Activated CD4-positive, alpha-beta T cell treated with anti-CD3 and anti-CD28 coated beads for 48 hours (primary cell): Measurements from ENCODE around the gene ATP6V1F.

ENCODE experiments used
- DNase-seq: peaks from one replicate; pipeline ENCODE4 v3.0.0-alpha.2; 2020

The ATP6V1F gene

DNA sequence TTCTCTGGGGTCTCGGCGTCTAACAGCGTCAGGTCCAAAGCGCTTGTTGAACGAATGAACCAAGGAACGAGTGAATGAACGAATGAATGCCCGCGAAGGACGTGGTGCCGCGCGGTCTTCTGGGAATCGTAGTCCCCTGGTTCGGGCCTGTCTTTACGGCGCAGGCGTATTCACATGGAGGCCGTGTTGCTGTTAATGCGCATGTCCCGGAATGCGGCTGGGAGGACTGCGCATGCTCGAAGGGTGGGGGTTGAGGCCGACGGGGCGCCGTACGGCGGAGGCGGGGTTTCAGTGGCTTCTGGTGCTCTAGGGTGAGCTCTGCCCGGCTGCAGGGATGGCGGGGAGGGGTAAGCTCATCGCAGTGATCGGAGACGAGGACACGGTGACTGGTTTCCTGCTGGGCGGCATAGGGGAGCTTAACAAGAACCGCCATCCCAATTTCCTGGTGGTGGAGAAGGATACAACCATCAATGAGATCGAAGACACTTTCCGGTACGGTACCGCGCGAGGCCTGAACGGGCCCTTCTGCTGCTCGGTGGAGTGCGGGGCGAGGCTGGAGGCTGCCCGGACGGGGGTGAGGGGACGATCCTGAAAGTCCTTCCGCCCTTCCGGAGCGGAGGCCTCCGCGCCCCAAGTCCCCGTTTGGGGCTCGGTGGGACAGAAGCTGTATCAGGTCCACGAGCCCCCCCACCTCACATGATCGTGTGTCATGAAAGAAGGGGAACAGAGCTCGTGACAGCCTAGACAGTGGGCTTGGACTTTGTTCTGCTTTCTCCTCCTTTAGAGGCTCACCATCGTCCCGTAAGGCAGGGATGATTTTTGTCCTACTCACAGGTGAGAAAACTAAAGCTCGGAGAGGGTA is at the start of gene ATP6V1F:
Gene ATP6V1F, plus strand, starts transcription at position 286 of the 862 bp plus-strand sequence. Its CDS starts 49 bp downstream, at position 335.
- peak; percentile 99 for DNase-seq

GRCh38 chr7:128814499-128814898 is 48.2 kb upstream of the ATP6V1F start:
- DNase-seq = no peak

- no peak for DNase-seq
These were observed 47.2 kb upstream of the ATP6V1F start for GRCh38 chr7:128815289-128815942.

DNA sequence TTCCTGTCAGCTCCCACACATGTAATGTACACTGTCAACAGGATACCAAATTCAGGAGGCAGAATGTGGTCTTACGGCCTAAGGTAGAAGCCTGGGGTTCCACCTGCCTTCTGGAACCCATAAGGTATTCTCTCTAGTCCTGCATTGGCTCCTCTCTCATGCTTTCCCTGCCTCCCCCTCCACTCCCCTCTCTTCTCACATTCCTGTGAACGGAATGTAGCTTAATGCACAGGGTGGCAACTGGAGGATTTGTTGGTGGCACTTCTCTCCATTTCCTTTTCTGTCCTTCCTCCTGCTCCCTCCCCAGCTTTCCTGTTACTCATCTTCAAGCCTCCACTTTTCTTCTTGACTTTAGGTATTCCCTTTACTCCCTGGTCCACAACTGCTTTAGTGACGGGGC is 44.0 kb upstream of the ATP6V1F start:
- no peak for DNase-seq

- no peak for DNase-seq
These were observed 40.9 kb upstream of the ATP6V1F start for GRCh38 chr7:128821724-128822123.

- DNase-seq = no peak
These were observed 36.1 kb upstream of the ATP6V1F start for GRCh38 chr7:128826512-128826911.

- no peak for DNase-seq
These were observed 35.8 kb upstream of the ATP6V1F start for GRCh38 chr7:128826916-128827247.

DNA sequence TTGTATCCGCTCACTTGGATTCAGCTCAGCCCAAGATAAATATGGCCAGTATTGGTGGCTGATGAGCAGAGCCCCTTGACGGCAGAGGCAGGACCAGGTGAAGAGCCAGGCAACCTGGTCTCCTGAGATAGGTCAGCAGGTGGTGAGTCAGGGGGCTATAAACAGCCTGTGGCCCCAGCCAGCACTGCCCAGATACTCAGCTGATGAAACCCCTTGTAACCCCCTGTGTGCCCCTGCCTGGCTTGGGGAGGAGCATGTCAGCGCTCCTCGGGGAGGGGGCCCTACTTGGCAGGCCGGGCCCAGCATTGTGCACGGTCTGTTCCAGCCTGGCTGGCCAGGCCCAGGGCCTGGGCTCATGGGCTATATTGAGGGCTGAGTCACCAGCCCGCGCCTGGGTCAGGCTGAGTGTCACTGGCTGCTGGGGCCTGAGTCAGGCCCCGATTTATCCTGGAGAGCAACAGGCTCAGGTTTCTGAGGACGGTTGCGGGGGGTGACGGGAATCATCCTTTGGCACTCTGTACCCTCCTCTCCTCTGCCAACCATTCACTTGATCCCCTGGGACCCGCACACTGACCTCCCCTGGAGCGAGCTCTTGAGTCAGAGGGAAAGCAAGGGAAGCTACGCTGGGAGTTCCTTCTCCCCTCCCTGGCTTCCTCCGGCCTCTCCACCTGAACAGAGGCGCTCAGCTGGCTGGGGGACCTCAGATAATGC is 35.3 kb upstream of the ATP6V1F start:
- no peak for DNase-seq

DNA sequence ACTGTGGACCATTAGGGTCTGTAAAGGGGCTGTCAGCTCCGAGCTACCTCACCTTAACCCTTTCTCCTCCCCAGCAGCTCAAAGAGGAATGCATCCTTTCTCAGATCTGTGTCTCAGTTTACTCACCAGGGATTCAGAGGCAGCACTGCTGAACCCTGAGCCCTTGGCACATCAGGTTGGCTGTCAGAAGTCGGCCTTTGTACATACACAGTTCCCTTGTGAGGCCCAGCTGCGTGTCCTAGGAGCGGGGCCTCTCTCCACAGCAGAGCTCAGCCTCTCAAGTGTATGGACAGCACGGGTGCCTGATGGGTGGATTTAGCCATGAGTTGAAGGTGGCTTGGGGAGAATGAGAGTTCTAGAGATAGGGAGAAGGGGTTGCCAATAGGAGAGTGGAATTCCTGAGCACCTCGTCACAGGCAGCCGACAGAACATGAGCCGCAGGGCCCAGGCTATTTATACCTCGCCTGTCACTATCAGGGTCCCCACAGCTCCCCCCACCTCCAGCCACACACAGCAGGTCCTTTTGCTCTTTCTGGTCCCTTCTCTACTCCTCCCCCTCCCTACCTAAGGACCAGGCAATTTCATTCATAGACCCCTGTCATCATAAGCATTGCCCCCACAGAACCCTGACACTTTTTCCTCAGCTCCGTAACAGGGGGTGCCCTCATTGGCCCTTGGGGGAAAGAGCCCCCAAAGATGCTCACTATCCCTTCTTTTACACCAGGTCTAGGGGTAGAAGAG is 34.5 kb upstream of the ATP6V1F start:
- DNase-seq = no peak

DNA sequence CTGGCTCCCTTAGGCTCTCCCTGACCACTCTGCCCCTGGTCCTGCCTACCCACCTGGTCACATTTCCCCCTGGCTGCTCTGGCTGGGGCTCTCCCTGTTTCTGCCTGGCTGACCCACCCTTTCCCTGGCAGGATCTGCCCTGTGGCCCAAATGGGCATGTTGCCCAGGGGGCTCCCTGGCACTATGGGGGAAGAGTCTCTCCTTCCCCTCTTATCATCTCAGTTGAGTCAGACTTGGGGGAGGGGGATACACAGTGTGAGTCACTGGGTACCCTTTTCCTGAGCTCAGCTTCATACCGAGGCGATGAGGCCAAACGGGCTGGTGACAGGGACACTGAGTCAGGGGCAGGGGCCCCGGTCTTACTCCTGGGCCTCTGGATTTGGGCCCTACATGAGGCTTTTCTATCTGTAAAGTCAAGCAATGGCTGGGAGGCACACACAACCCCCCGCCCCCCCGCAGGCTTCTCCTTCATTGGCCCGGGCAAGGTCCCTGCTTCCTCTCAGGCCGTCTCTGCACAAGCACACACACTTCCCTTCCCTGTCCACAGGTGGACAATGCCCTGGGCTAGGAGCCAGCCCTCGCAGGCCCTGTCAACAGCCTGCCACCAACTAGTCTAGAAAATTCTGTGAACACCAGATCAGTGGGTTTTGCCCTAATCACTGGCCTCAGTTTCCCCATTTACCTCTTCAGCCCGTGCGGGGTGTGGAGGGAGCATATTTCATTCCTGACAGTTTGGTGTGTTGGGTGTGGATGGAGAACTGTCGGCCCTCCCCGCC is 33.1 kb upstream of the ATP6V1F start:
- no peak for DNase-seq

- DNase-seq = peak; percentile 46
These were observed 32.2 kb upstream of the ATP6V1F start, which contains the start of gene FLNC for GRCh38 chr7:128830231-128831177. Gene FLNC (plus strand): TSS chr7:128830406. CDS start chr7:128830638, 232 bp downstream.

GRCh38 chr7:128831178-128831993 is 31.3 kb upstream of the ATP6V1F start:
- no peak for DNase-seq

GRCh38 chr7:128831994-128832879 is 30.4 kb upstream of the ATP6V1F start:
- no peak for DNase-seq

DNA sequence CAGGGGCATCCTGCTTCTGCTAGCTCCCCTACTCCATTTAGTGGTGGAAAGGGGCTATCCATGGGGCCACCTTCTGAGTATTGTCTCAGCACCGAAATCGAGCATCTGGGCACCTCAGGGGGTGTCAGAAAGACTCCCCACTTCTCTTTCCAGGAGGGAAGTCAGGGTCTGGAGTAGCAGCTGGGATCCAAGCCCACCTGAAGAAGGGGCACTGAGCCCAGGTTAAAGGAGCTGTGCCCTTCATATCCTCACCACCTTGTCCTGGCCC is 29.8 kb upstream of the ATP6V1F start:
- DNase-seq = no peak

DNA sequence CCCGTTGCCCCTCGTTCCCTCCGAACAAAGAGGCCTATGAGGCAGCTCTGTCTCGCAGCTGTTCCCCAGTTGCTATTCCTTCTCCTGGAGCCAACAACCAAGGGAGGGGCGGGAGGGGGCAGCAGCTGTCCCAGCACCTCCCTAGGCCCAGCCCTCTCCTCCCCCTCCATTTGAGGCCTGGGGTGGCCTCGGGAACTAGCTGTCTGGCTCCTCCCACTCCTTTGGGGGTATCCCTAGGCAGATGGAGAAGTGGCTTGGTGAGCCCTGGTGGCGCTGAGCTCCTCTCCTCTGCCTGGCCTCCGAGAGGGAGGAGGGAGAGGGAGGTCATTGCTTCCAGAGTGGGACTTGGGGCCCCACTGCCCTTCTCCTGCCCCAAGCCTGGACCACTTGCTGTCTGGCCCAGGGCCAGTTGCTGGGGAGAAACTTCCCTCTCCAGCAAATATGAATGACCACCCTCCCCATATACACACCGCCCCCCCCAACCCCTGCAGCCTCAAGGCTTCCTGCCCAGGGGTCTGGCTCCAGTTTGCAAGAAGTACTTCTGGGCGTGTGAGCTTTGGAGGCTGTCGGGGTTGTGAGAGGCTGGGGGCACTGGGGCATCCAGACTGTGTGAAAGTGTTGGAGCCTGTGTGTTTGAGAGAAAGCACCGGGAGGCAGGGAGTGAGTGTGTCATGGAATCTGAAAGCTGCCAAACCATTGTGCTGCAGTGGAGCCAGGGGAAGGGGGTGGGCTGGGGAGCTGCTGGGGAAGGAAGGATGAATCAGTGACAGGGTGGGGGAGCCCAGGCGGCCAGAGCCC is 29.3 kb upstream of the ATP6V1F start:
- no peak for DNase-seq

DNA sequence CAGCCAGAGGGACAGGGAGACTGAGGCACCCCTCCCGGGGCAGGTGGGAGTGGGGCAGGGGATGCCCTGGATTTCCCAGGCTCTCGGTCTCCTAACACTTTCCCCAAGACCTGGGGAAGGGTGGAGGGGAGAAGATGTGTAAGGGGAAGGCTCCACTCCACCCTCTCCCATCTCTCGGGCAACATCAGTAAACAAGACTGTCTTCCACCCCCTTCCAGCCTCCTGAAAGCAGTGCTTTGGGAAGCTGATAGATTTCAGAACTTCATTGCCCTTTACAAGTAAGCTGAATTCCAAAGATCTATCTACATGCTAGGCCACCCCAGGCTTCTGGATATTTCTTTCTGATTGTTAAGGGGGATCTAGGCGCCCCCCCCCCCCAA is 28.7 kb upstream of the ATP6V1F start:
- DNase-seq = no peak

DNA sequence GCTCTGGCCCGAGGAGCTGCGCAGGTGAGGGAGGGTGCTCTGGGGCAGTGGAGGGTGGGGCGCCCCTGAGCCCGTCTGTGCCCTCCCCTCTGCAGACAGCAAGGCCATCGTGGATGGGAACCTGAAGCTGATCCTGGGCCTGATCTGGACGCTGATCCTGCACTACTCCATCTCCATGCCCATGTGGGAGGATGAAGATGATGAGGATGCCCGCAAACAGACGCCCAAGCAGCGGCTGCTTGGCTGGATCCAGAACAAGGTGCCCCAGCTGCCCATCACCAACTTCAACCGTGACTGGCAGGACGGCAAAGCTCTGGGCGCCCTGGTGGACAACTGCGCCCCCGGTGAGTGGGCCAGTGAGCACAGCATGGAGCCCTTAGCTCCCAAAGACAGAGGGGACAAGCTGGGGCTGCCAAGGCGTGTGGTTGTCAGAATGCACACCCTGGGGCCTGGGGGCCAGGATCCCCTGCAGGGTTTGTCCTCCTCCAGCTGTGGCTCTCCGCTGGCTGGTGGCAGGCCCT is 27.4 kb upstream of the ATP6V1F start:
- no peak for DNase-seq
